Activated naive CD8-positive, alpha-beta T cell treated with anti-CD3 and anti-CD28 coated beads for 36 hours (primary cell): ENCODE data around the gene AIRE. TPM values are rescaled to one million over a fixed set of nuclear protein-coding genes. Genes with fewer than 3 reads are reported as not detected.

Source experiments
- DNase-seq: peaks from one replicate; pipeline ENCODE4 v3.0.0; 2021
- H3K27ac Mint-ChIP-seq: one replicate; pipeline ENCODE4 v1.8.0; 2022; ENCODE audit warnings: mild to moderate bottlenecking, moderate library complexity, mixed read lengths
- H3K27me3 Mint-ChIP-seq: one replicate; pipeline ENCODE4 v1.8.0; 2022; ENCODE audit warnings: mild to moderate bottlenecking, mixed read lengths
- H3K36me3 Mint-ChIP-seq: one replicate; pipeline ENCODE4 v1.8.0; 2021; ENCODE audit warnings: mild to moderate bottlenecking, mixed read lengths
- H3K4me1 Mint-ChIP-seq: one replicate; pipeline ENCODE4 v1.8.0; 2021; ENCODE audit warnings: mixed read lengths
- H3K4me3 Mint-ChIP-seq: one replicate; pipeline ENCODE4 v1.8.0; 2022; ENCODE audit warnings: mild to moderate bottlenecking, moderate library complexity, mixed read lengths
- H3K9me3 Mint-ChIP-seq: one replicate; pipeline ENCODE4 v1.8.0; 2022; ENCODE audit warnings: mixed read lengths
- total RNA-seq, 2 experiments: library from RNA; stranded (reverse); gene quantifications; one replicate each; pipeline ENCODE4 v1.2.3, GENCODE V29; 2021

The AIRE gene
- total RNA-seq, 2 experiments from 2014 or later: not detected

- Mint-ChIP-seq H3K36me3 (no peaks in the 10 kb centered on the region), H3K27ac (no peak overlapping the region), H3K27me3 (no peaks in the 10 kb centered on the region), H3K4me3 (no peak overlapping the region), H3K9me3 (no peaks in the 10 kb centered on the region), H3K4me1 (no peaks in the 10 kb centered on the region)
- DNase-seq: no peak
Measured at GRCh38 chr21:44317871-44318270, 32.2 kb downstream of the AIRE start.

- Mint-ChIP-seq H3K4me1 (no peaks in the 10 kb centered on the region), H3K27me3 (no peaks in the 10 kb centered on the region), H3K4me3 (no peak overlapping the region), H3K36me3 (no peaks in the 10 kb centered on the region), H3K9me3 (no peaks in the 10 kb centered on the region), H3K27ac (no peak overlapping the region)
- no peak for DNase-seq
Measured at GRCh38 chr21:44318489-44319285, 33.0 kb downstream of the AIRE start.

GRCh38 chr21:44319407-44320065 lies 33.9 kb downstream of the AIRE start:
- H3K9me3 Mint-ChIP-seq: no peaks in the 10 kb centered on the region
- no peak for DNase-seq
- no peaks in the 10 kb centered on the region for H3K27me3 Mint-ChIP-seq
- H3K4me3 Mint-ChIP-seq: no peak overlapping the region
- no peaks in the 10 kb centered on the region for H3K4me1 Mint-ChIP-seq
- no peaks in the 10 kb centered on the region for H3K36me3 Mint-ChIP-seq
- no peak overlapping the region for H3K27ac Mint-ChIP-seq

GRCh38 chr21:44320847-44321246 lies 35.2 kb downstream of the AIRE start:
- DNase-seq: no peak
- no peaks in the 10 kb centered on the region for H3K36me3 Mint-ChIP-seq
- H3K9me3 Mint-ChIP-seq: no peaks in the 10 kb centered on the region
- H3K27me3 Mint-ChIP-seq: no peaks in the 10 kb centered on the region
- no peaks in the 10 kb centered on the region for H3K4me1 Mint-ChIP-seq
- no peak overlapping the region for H3K4me3 Mint-ChIP-seq
- no peak overlapping the region for H3K27ac Mint-ChIP-seq

- no peaks in the 10 kb centered on the region for H3K27me3 Mint-ChIP-seq
- no peak overlapping the region for H3K4me3 Mint-ChIP-seq
- no peaks in the 10 kb centered on the region for H3K36me3 Mint-ChIP-seq
- no peaks in the 10 kb centered on the region for H3K4me1 Mint-ChIP-seq
- DNase-seq: no peak
- no peaks in the 10 kb centered on the region for H3K9me3 Mint-ChIP-seq
- H3K27ac Mint-ChIP-seq: no peak overlapping the region
Measured at GRCh38 chr21:44321846-44322450, 36.3 kb downstream of the AIRE start.

- DNase-seq: no peak
- H3K36me3 Mint-ChIP-seq: no peaks in the 10 kb centered on the region
- no peaks in the 10 kb centered on the region for H3K27me3 Mint-ChIP-seq
- no peaks in the 10 kb centered on the region for H3K9me3 Mint-ChIP-seq
- no peak overlapping the region for H3K27ac Mint-ChIP-seq
- no peak overlapping the region for H3K4me3 Mint-ChIP-seq
- no peaks in the 10 kb centered on the region for H3K4me1 Mint-ChIP-seq
Measured at GRCh38 chr21:44322621-44323325, 37.1 kb downstream of the AIRE start.

- no peak overlapping the region for H3K27ac Mint-ChIP-seq
- DNase-seq: no peak
- H3K9me3 Mint-ChIP-seq: no peaks in the 10 kb centered on the region
- no peak overlapping the region for H3K4me3 Mint-ChIP-seq
- no peaks in the 10 kb centered on the region for H3K4me1 Mint-ChIP-seq
- no peaks in the 10 kb centered on the region for H3K36me3 Mint-ChIP-seq
- H3K27me3 Mint-ChIP-seq: no peaks in the 10 kb centered on the region
Measured at GRCh38 chr21:44323591-44323990, 37.9 kb downstream of the AIRE start.

- H3K27ac Mint-ChIP-seq: no peak overlapping the region
- H3K4me1 Mint-ChIP-seq: no peaks in the 10 kb centered on the region
- H3K27me3 Mint-ChIP-seq: no peaks in the 10 kb centered on the region
- no peak for DNase-seq
- no peak overlapping the region for H3K4me3 Mint-ChIP-seq
- no peaks in the 10 kb centered on the region for H3K36me3 Mint-ChIP-seq
- no peaks in the 10 kb centered on the region for H3K9me3 Mint-ChIP-seq
Measured at GRCh38 chr21:44324106-44324853, 38.6 kb downstream of the AIRE start.

- Mint-ChIP-seq H3K27ac (no peak overlapping the region), H3K4me1 (no peaks in the 10 kb centered on the region), H3K27me3 (no peaks in the 10 kb centered on the region), H3K36me3 (no peaks in the 10 kb centered on the region), H3K4me3 (no peak overlapping the region), H3K9me3 (no peaks in the 10 kb centered on the region)
- no peak for DNase-seq
Measured at GRCh38 chr21:44324854-44325107, 39.1 kb downstream of the AIRE start.

- no peak overlapping the region for H3K4me3 Mint-ChIP-seq
- no peaks in the 10 kb centered on the region for H3K4me1 Mint-ChIP-seq
- no peak overlapping the region for H3K27ac Mint-ChIP-seq
- H3K36me3 Mint-ChIP-seq: no peaks in the 10 kb centered on the region
- no peak for DNase-seq
- H3K9me3 Mint-ChIP-seq: no peaks in the 10 kb centered on the region
- no peaks in the 10 kb centered on the region for H3K27me3 Mint-ChIP-seq
Measured at GRCh38 chr21:44325386-44326271, 40.0 kb downstream of the AIRE start.

GRCh38 chr21:44326272-44326647 lies 40.6 kb downstream of the AIRE start:
- Mint-ChIP-seq H3K9me3 (no peaks in the 10 kb centered on the region), H3K4me1 (no peaks in the 10 kb centered on the region), H3K4me3 (no peak overlapping the region), H3K27me3 (no peaks in the 10 kb centered on the region), H3K36me3 (no peaks in the 10 kb centered on the region), H3K27ac (no peak overlapping the region)
- no peak for DNase-seq

- H3K27me3 Mint-ChIP-seq: no peaks in the 10 kb centered on the region
- no peak for DNase-seq
- H3K4me1 Mint-ChIP-seq: no peaks in the 10 kb centered on the region
- no peak overlapping the region for H3K4me3 Mint-ChIP-seq
- no peak overlapping the region for H3K27ac Mint-ChIP-seq
- no peaks in the 10 kb centered on the region for H3K9me3 Mint-ChIP-seq
- H3K36me3 Mint-ChIP-seq: peaks cover 1% of the 10 kb centered on the region
Measured at GRCh38 chr21:44326716-44327602, 41.3 kb downstream of the AIRE start.

GRCh38 chr21:44327603-44327974 lies 41.9 kb downstream of the AIRE start:
- Mint-ChIP-seq H3K4me1 (no peaks in the 10 kb centered on the region), H3K27me3 (no peaks in the 10 kb centered on the region), H3K27ac (no peak overlapping the region), H3K36me3 (peaks cover 1% of the 10 kb centered on the region), H3K9me3 (no peaks in the 10 kb centered on the region), H3K4me3 (no peak overlapping the region)
- no peak for DNase-seq
